ENCODE results near the gene CLNK.
"Not testable (repeated sequence)": the region's sequence is repeated elsewhere in the genome, so short reads cannot be mapped to it uniquely, and the experiment has no call there.

The CLNK gene

DNA sequence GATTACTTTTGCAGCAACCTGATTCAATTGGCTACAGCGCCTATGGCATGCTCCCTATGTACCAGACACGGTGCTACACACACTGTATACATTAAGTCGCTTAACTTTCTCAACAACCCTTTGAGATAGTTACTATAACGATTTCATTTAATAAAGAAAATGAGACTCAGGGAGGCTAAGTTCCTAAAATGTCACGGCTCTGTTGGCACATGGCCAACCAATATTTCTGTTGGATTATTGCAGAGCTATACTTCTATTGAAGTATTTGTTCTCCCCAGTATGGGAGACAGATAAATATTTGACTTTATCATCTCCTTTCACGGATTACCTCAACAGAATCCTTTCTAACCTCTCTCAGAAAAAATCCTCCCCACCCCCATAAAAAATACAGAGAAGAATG lies 25.3 kb downstream of the CLNK start:
- no peak for DNase-seq

DNA sequence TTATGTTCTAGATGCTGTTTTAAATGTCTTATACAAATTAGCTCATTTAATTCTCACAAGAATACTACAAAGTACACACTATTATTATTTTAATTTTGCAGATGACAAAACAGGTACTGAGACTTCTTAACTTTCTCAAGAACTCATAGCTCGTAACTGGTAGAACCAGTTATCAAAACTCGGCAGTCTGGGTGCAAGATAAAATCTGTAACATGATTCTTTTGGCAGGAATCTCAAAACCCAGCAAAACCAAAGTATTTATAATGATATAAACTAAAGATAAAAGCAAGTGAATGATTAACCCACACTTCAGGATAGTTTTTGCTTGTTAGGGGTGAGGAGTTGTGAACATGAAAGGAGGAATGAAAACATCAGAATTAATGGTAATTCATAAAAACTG lies 27.6 kb downstream of the CLNK start:
- DNase-seq, result no peak

DNA sequence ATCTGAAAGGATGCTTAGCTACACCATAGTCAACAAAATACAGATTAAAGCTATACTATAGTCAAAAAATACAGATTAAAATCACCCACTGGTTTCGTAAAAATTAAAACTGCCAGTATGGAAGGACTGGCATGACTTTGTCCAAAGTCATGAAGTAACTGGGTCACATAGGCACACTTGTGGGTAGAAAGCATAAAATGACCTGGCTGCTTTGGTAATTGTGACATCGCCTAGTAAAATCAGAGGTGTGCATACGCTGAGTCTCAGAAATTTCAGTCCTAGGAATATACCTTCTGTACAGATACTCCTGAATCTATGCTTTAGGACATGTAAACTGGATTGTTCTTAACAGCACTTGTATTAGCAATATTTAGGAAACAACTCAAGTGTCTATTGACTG lies 28.1 kb downstream of the CLNK start:
- DNase-seq, result no peak

DNA sequence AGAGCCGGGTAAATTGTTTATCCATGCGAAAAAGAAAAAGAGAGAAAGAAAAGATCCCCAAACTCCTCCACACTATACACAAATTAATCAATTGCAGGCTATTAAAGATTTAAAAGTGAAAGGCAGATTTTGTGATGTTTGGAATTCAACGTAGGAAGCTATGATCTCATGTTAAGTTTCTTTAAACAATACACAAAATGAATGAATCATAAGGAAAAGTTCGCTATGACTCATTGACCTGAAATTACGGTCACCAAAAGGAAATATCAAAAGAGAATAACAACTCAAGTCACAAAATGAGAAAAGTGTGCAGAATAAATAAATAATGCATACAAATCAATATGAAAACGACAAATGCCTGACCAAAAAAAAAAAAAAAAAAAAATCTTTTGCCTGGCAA lies 28.6 kb downstream of the CLNK start:
- DNase-seq, result no peak

DNA sequence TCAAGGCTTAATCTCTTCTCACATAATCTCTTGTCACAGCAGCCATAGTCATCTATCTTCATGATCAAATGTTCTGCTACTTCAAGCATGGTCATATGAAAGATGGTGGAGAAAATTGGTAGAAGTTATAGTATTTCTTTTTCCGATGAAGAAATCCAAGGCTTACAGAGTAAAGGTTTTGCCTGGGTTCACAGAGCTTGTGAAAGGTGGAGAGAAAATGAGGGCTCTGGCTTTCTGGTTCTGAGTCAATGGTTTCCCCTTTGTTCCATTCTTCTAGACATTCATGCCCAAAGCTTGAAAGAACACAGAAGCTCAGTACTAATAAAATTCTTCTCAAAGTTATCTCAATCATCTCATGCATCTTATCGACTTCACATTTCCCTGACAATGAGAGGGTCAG lies 36.1 kb downstream of the CLNK start:
- no peak for DNase-seq

DNA sequence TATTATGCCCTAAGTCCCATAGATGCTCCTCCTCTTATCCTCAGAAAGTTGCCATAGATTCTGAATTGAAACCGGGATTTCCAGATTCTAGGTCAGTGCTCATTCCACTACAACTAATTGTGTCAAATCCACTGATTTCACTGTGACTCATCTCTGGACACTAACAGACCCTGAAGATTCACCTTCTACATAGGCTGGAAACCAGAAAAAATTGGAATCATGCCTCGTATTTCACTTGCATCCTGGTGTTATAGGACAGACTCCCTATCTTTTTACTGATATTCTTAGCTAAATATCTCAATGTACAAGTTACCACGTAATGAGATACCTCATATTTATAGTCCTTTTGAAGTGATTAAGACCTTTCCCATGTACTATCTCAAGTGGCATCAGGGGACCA lies 36.7 kb downstream of the CLNK start:
- no peak for DNase-seq

DNA sequence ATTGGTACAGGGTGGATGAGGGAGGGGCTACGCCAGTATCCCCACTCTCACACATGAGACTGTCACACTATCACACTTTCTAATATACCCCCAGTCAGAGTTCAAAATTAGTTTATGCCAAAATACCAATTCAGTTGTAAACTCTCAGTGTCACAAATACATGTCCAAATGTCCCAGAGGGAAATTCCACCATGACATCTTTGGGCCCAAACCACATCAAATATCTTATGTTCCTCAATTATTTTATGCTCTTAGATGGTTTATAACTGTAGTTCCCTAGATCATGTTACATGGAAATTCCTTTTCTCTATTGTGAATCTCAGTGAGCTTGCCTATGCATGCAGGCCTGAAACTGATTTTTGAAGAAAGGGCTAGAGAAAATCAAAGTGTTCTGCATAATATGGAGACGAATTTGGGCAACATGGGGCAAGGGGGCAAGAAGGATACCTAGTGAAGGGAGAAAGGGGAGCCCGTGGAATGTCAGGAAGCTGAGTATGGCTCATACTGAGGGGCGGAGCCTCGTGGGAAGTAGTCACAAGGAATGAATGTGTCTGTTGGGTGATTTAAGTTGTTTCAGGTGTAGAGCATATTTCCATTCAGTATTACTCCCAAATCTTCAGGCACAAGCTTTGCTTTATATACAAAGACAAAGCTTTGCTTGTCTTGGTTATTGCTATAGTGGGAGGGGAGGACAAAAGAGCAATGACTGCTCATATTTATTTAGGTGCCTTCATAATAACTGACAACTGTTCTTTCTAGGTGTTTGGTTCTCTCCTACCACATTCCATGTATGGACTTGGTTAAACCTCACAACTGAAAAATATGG lies 40.8 kb downstream of the CLNK start:
- DNase-seq, result no peak

DNA sequence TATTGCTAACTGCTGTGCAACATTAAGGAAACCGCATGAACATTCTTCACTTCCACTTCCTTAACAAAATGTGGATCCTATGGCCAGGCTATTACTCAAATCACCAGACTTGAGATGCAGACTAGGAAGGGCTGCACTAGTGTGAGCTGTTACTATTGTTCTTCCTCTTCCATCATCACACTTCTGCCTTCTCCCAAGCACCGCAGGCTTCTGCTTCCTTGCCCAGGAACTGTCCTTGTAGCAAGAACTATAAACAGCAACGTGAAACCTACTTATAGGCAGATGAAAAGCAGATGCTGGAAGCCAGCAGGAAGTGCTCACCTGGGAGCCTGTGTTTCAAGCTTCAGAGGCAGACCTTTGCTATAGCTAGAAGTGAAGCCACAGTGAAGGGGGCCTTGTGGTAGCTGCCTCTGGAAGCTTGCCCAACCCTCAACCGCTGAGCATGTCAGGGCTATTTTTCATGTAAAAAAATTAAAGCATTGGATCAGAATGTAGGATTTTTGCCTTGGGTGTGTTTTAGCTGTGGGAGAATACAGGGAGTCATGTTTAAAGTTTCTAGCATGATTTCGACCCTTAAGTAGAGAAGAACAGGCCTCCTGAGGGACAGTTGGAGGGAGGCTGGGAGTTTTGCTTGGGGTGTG lies 43.9 kb downstream of the CLNK start:
- DNase-seq, result peak; percentile 90 to 96

DNA sequence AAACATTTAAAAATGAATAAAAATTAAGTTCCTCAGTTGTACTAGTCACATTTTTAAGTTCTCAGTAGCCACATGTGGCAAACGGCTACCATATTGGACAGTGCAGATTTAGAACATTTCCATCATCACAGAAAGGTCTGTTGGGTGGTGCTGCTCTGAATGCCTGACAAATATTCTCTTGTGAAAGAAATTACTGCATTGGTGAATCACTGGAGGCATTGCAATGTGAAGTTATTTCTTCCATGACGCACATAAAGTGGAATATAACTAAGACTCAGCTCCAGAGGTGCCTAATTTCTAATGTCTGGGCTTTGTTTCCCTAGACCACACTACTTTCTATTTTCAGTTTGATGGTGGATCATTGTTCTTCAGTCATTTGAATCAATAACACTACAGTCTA lies 44.9 kb downstream of the CLNK start:
- peak; percentile 20 to 41 for DNase-seq

DNA sequence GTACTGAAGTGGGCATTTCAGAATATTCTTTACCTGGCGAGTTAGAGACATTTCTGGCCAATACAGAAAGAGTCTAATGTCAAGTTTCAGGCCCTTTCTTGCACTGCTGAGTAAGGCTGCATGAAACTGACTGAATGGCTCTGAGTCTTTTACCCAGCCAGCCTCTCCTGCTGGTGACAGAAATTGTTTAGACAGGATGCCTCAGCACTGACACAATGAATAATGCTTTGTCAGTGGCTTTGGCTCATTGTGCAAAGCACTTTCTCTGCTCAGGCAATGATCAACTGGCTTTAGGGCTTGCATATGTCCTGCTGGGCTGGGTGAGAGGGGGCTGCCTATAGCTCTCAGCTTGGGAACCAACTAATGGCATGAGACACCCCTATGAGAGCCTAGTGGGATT lies 45.5 kb downstream of the CLNK start:
- peak in 1 of 2 donors; percentile 8 for DNase-seq

DNA sequence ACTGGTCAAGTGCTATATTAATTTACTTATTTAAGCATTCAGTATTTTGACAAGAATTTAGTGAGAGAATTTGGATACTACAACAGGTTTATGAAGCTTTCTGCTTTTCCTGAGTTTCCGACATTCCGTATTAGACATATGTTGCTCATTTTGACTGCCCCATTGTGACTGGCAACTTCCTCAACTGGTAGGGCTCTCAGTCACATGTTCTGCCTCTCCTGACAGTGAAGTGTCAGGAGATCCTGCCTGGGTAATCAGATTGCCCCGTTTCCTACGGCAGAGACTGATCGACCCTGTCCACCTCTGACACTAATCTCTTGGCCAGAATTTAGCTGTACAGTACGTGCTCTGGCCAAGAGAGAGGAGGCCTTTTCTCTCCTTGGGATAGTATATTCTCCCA lies 49.5 kb downstream of the CLNK start:
- DNase-seq, result peak; percentile 20 to 47

DNA sequence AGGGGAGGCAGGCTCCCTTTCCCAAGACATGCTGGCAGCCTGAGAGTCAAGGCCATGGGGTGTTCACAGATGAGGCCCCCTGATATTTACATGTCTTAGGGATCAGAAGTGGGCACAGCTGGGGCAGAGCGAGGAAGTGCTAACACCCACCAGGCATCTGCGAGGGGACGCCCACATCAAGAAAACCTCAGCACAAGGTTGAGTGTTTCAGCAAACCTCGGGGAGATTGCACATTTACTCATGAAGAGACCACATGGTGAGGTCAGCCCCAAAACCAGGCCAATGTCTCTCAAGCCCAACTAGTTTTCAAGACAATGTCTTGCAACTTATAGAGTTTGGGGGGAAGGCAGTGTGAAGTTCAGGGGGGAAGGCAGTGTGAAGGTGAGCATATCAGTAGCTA lies 55.2 kb downstream of the CLNK start:
- DNase-seq, result peak; percentile 28 to 69

DNA sequence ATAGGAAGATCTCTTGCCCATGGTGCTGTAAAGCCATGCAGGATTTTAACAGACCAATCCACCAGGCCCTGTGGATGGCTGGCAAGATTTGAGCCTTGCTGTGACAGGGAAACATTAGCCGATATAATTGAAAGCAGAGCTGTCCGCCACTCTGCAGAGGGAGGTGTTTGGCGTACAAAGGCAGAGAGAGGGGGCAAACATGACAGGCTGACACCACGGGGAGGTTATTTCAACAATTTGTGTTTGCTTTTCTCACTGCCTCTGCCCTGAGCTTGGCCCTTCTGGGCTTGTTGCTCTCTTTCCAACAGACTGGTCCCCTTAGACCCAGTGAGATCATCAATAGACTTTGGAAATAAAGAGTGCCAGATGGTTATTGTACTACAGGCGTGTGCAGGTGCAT lies 59.4 kb downstream of the CLNK start:
- DNase-seq, result no peak

DNA sequence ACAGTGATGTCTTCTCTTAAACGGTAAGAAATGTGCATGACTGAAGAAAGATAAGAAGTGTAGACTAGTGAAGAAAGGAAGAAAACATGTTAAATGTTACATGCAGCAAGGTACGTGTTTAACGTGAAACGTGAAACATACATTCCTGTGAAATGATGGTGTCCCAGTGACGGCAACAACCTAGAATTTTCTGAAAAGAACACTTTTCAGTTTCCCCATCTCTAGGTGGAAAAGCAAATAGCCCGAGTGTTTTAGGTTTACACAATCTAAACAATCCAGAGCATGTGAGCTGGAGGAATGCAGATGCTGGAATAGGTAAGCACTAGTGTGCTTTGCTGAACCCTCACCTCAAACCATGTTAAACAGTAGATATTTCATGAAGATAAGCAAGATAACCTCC lies 60.7 kb downstream of the CLNK start:
- DNase-seq, result no peak

DNA sequence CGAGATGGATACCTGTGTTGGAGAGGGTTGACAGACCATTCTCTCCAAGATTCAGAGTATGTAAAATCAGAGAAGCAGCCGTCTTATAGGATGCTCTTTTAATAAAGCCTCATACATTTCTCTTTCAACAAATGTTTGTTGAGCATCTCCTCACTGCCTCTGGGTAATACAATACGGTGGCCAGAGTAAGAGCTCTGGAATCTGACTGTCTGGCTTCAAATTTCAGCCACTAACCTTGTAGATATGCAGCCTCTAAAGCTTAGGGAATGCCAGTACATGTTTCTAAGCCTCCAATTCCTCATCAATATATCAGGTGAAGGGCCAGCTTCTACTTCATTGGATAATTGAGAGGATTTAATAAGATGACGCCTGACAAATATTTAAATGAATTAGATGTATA lies 61.3 kb downstream of the CLNK start:
- DNase-seq, result no peak

DNA sequence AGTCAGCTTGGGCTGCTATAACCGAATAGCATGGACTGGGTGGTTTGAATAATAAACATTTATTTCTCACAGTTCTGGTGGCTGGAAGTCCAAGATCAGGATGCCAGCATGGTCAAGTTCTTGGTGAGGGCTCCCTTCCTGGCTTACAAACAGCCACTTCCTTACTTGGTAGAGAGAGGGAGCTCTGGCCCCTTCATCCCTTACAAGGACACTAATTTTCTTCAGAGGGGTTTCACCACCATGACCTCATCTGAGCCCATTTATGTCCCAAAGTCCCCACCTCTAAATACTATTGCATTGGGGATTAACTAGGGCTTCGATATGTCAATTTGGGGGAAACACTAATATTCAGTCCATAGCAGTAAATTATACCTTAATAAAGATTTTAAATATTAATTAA lies 61.8 kb downstream of the CLNK start:
- no peak for DNase-seq

DNA sequence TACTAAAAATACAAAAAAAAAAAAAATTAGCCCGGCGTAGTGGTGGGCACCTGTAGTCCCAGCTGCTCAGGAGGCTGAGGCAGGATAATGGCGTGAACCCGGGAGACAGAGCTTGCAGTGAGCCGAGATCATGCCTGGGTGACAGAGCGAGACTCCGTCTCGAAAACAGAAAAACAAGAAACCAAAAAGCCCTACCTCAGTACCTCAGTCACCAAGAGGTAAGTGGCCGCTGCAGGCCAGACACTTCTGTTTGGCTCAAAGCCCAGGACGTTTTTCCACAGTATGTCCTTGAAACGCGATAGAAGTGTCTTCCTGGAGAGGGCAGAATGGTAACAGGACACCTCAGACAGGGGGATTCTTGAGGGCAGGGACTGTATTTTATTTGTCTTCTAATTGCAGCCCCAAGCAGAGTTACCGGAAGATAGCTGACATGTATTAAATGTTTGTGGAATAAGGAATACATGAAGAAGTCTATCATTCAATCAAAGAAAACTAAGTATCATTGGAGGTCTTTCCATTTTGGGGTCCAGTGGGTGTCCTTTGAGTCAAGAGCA lies 63.6 kb downstream of the CLNK start:
- no peak for DNase-seq

DNA sequence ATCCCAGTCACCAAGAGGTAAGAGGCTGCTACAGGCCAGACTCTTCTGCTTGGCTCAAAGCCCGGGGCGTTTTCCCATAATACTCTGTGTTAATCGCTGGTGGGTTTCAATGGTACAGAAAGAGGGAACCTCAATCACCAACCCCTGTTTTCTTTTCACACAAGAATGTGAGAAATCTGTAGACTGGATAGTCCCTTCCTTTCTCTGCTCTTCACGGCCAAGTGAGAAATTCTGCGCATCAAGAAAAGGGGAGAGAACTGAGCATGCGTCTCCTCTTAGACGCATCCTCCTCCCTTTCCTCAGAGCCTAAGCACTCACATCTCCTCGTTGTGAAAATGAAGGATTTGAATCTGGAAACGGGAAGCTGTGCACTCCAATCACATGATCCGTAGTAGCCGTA lies 64.7 kb downstream of the CLNK start:
- no peak for DNase-seq

DNA sequence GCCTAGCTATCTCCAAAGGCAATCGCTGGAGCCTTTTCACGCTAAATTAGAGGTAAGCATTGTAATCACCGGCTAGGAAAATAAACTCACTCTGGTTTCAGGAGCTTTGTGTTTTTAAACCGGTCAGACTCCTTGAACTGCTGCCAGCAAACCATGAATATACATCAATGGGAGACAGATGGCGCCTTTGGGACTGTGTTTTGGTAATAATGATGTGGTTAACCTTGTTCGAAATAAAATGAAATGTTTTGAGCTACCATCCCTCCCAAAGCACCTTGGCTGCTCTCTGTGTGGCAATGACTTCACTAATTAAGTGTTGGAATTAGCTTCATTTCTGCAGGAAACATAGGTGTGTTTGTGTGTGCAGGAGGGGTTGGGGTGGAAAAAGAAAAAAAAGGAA lies 65.3 kb downstream of the CLNK start:
- no peak for DNase-seq

DNA sequence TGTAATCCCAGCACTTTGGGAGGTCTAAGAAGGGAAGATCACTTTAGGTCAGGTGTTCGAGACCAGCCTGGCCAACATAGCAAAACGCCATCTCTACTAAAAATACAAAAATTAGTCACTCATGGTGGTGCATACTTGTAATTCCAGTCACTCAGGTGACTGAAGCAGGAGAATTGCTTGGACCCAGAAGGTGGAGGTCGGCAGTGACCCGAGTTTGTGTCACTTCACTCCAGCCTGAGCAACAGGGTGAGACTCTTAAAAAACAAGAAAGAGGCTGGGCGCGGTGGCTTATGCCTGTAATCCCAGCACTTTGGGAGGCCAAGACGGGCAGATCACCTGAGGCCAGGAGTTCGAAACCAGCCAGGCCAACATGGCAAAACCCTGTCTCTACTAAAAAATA lies 69.6 kb downstream of the CLNK start:
- not testable (repeated sequence) for DNase-seq

DNA sequence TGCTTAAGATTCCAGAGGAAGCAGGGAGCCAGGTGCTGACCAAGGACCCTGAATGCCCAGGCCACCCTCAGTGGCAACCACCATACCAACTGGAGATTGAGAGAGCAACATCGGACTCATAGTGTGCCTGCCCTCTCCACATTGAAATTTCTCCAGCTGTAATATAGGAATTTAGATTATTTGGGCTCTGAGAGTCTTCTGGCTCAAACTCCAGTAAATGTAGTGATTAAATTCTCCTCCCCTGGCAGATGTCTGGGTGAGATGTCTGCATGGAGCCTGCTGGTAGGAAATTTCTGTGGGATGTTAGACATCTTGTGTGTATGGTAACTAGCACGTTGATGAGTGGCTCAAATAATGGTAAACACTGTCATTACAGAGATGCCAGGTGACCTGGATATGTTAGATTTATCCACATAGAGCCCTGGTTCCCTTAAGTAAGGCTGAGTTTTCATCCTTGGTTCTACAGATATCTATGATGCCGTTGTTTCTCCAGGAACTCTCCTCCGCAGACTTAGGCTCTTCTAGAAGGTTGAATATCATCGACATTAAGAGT lies 70.6 kb downstream of the CLNK start:
- no peak for DNase-seq

DNA sequence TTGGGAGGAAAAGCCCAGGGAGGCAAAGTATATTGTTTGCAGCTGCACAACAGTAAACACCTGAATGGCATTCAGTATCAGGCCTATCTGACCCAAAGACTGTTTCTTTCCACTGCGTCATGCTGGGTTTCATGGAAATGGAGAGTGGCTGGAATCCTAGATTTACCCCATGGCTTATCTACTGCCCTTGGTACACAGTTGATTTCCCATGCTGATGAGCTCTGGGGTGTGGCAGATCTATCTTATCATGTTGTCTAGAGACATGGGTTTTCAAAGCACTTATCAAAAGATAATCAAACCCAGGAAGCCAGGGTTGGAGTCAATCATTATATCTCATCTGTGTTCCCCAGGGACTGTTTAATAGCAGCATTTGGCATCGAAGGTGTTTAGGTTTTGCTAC lies 72.1 kb downstream of the CLNK start:
- DNase-seq, result no peak

DNA sequence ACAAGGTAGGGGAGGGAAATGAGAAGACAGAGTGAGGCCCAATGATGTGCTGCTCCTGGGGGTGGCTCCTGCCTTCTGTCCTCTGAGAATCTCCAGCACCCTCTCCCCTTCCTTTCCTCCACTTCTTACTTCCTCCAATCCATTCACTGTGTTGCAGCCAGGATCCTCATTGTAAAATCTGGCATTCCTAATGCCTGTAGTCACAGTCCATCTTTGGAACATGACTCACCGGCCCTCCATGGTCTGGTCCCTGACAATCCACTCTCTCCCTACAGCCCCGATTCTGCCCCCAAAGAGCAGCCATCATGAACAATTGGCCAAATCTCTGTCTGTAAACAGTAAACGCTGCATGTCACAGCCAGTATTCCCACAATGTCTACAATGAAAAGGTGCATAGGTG lies 72.9 kb downstream of the CLNK start:
- no peak for DNase-seq

Data from inflammatory macrophage (primary cell).